Testis (tissue), 2 donors: ENCODE results near the gene FOXP4.

Experiments used
- CTCF ChIP-seq, 3 experiments: fragments of 450-650 bp in 2 of 3; fragments of 200-600 bp in 1 of 3; sonication (generic) in 1 of 3; IDR thresholded peaks; one replicate each; pipeline ENCODE4 v1.5.1; 2016 to 2019; ENCODE audit warnings: antibody characterized with exemption in 3 of 3, mild to moderate bottlenecking in 2 of 3, moderate library complexity in 1 of 3
- POLR2A ChIP-seq: fragments of 450-650 bp; IDR thresholded peaks from one replicate; pipeline ENCODE4 v1.6.1; 2017; ENCODE audit warnings: antibody characterized with exemption, mild to moderate bottlenecking, moderate library complexity

GRCh38 chr6:41623330-41623729 lies 77.1 kb downstream of the FOXP4 start:
- no peak for TF ChIP-seq CTCF (IDR thresholded peaks at IDR 0.05)
- TF ChIP-seq POLR2A = no peak
